RWPE2 (cell line): ENCODE results near the gene ZFHX3.

Experiments used
- ATAC-seq: fragments of 200-7000 bp; cut with Tn5 transposase; 3 replicates; pipeline ENCODE4 v1.9.1; 2021; ENCODE audit warnings: low read depth
- DNase-seq: peaks from one replicate; pipeline ENCODE4 v3.0.0-alpha.2; 2020; ENCODE audit warnings: low spot score
- H3K27ac ChIP-seq: fragments of 450-650 bp; 2 replicates; pipeline ENCODE4 v1.5.1; 2017; ENCODE audit warnings: mild to moderate bottlenecking; ENCODE audit not compliant: poor library complexity, severe bottlenecking
- H3K27me3 ChIP-seq: fragments of 250-450 bp; sonication (Bioruptor Pico); 2 replicates; pipeline ENCODE4 v1.5.1; 2021; ENCODE audit warnings: mild to moderate bottlenecking, moderate library complexity; ENCODE audit not compliant: insufficient read depth, poor library complexity, severe bottlenecking
- H3K36me3 ChIP-seq: fragments of 250-450 bp; sonication (Bioruptor Pico); 2 replicates; pipeline ENCODE4 v1.5.1; 2020; ENCODE audit warnings: low read depth, mild to moderate bottlenecking, moderate library complexity
- H3K4me1 ChIP-seq: fragments of 250-450 bp; sonication (Bioruptor Pico); 2 replicates; pipeline ENCODE4 v1.5.1; 2021; ENCODE audit warnings: mild to moderate bottlenecking, moderate library complexity; ENCODE audit not compliant: insufficient read depth, poor library complexity, severe bottlenecking
- H3K4me3 ChIP-seq: fragments of 250-450 bp; sonication (Bioruptor Pico); 2 replicates; pipeline ENCODE4 v1.5.1; 2021; ENCODE audit warnings: mild to moderate bottlenecking, moderate library complexity; ENCODE audit not compliant: severe bottlenecking
- H3K9me3 ChIP-seq: fragments of 250-450 bp; sonication (Bioruptor Pico); 2 replicates; pipeline ENCODE4 v1.5.1; 2021; ENCODE audit warnings: mild to moderate bottlenecking, moderate library complexity; ENCODE audit not compliant: severe bottlenecking
- CTCF ChIP-seq: fragments of 450-650 bp; IDR thresholded peaks from one replicate; pipeline ENCODE4 v1.5.1; 2017; ENCODE audit warnings: mild to moderate bottlenecking, moderate library complexity; ENCODE audit not compliant: poor library complexity, severe bottlenecking

ZFHX3 gene

GRCh38 chr16:72924927-72925630 is 122.8 kb downstream of the ZFHX3 start:
- H3K4me1 ChIP-seq = peaks cover 13% of the 10 kb centered on the region
- H3K27ac ChIP-seq = no peak overlapping the region
- peak; percentile 15 for DNase-seq

GRCh38 chr16:72924537-72924926 is 123.4 kb downstream of the ZFHX3 start:
- no peak for DNase-seq
- ATAC-seq = no peak
- H3K27me3 ChIP-seq = no peaks in the 10 kb centered on the region
- no peaks in the 10 kb centered on the region for H3K36me3 ChIP-seq
- H3K4me3 ChIP-seq = no peak overlapping the region
- no peak for TF ChIP-seq CTCF
- no peak overlapping the region for H3K27ac ChIP-seq
- no peaks in the 10 kb centered on the region for H3K9me3 ChIP-seq
- peaks cover 13% of the 10 kb centered on the region for H3K4me1 ChIP-seq

More at GRCh38 chr16:72924927-72925630, 122.8 kb downstream of the ZFHX3 start:
- no peak for ATAC-seq
- Histone ChIP-seq H3K27me3 (no peaks in the 10 kb centered on the region), H3K36me3 (no peaks in the 10 kb centered on the region), H3K9me3 (no peaks in the 10 kb centered on the region), H3K4me3 (no peak overlapping the region)
- TF ChIP-seq CTCF = no peak

- no peaks in the 10 kb centered on the region for H3K36me3 ChIP-seq
- TF ChIP-seq CTCF = no peak
- ATAC-seq (no peak), DNase-seq (peak; percentile 7)
- no peaks in the 10 kb centered on the region for H3K9me3 ChIP-seq
- no peak overlapping the region for H3K27ac ChIP-seq
- H3K27me3 ChIP-seq = no peaks in the 10 kb centered on the region
- no peak overlapping the region for H3K4me3 ChIP-seq
- peaks cover 13% of the 10 kb centered on the region for H3K4me1 ChIP-seq
Observed at GRCh38 chr16:72923757-72924156, 124.2 kb downstream of the ZFHX3 start.

GRCh38 chr16:72922714-72923113 is 125.2 kb downstream of the ZFHX3 start:
- Histone ChIP-seq H3K27ac (no peak overlapping the region), H3K36me3 (no peaks in the 10 kb centered on the region), H3K27me3 (no peaks in the 10 kb centered on the region), H3K4me1 (peaks cover 8% of the 10 kb centered on the region), H3K9me3 (no peaks in the 10 kb centered on the region), H3K4me3 (no peak overlapping the region)
- TF ChIP-seq CTCF = no peak
- ATAC-seq (no peak), DNase-seq (no peak)

GRCh38 chr16:72921620-72922019 is 126.3 kb downstream of the ZFHX3 start:
- Histone ChIP-seq H3K9me3 (no peaks in the 10 kb centered on the region), H3K36me3 (peaks cover 4% of the 10 kb centered on the region; the same call in 1 of the 2 replicates), H3K27me3 (no peaks in the 10 kb centered on the region), H3K27ac (no peak overlapping the region), H3K4me3 (no peak overlapping the region), H3K4me1 (no peaks in the 10 kb centered on the region)
- ATAC-seq (no peak), DNase-seq (no peak)
- no peak for TF ChIP-seq CTCF
